HepG2 (cell line): Measurements from ENCODE around the gene SLC16A4. TPM values are rescaled to one million over a fixed set of nuclear protein-coding genes. Genes with fewer than 3 reads are reported as not detected.
A peak's percentile ranks its signal among the peaks of the same experiment; 100 is the strongest.

Experiments
- ADNP ChIP-seq: sonication (generic); formaldehyde crosslinking; IDR thresholded peaks from 2 replicates; pipeline ENCODE4 v1.4.0; 2020; ENCODE audit warnings: missing genetic modification reagents
- AHR ChIP-seq: IDR thresholded peaks from 2 replicates; pipeline ENCODE4 v1.6.1; 2018; ENCODE audit warnings: missing genetic modification reagents, missing compliant biosample characterization
- CHD2 ChIP-seq: IDR thresholded peaks from 2 replicates; pipeline ENCODE4 v1.6.1; 2011; ENCODE audit warnings: low read depth, low read length, improper control_type of control experiment
- HMGA1 ChIP-seq: sonication (generic); formaldehyde crosslinking; conservative IDR thresholded peaks from 2 replicates; pipeline ENCODE4 v1.4.0; 2020; ENCODE audit warnings: missing genetic modification reagents
- JUNB ChIP-seq: sonication (generic); formaldehyde crosslinking; IDR thresholded peaks from 2 replicates; pipeline ENCODE4 v1.8.0; 2022; ENCODE audit warnings: missing genetic modification reagents, mild to moderate bottlenecking, borderline replicate concordance
- PAX8 ChIP-seq: sonication (generic); formaldehyde crosslinking; IDR thresholded peaks from 2 replicates; pipeline ENCODE4 v1.8.0; 2022; ENCODE audit warnings: mild to moderate bottlenecking, missing genetic modification reagents, borderline replicate concordance
- POLR2AphosphoS2 ChIP-seq: IDR thresholded peaks from 2 replicates; pipeline ENCODE4 v1.6.1; 2011; ENCODE audit warnings: low read depth, low read length, improper control_type of control experiment
- PRDM4 ChIP-seq: sonication (generic); formaldehyde crosslinking; IDR thresholded peaks from 2 replicates; pipeline ENCODE4 v1.9.0; 2021; ENCODE audit warnings: missing genetic modification reagents, borderline replicate concordance
- RBM22 ChIP-seq: fragments of 200-400 bp; formaldehyde crosslinking; optimal IDR thresholded peaks from 2 replicates; pipeline ENCODE3; 2017; ENCODE audit warnings: mild to moderate bottlenecking, low read length, moderate library complexity
- SP1 ChIP-seq, 2 experiments: fragments of 450-650 bp in 1 of 2; sonication (generic) in 1 of 2; formaldehyde crosslinking in 1 of 2; IDR thresholded peaks; 2 replicates each; pipeline versions ENCODE4 v1.4.0 to v1.6.1; 2016 to 2020; ENCODE audit warnings: missing genetic modification reagents in 1 of 2
- SYNCRIP ChIP-seq: fragments of 200-400 bp; formaldehyde crosslinking; IDR thresholded peaks from 2 replicates; pipeline ENCODE4 v1.6.1; 2018; ENCODE audit warnings: mild to moderate bottlenecking, low read depth, low read length; ENCODE audit not compliant: insufficient read depth
- THAP9 ChIP-seq: sonication (generic); formaldehyde crosslinking; IDR thresholded peaks from 2 replicates; pipeline ENCODE4; 2020; ENCODE audit warnings: missing genetic modification reagents, mild to moderate bottlenecking, borderline replicate concordance
- TOE1 ChIP-seq: sonication (generic); formaldehyde crosslinking; IDR thresholded peaks from 2 replicates; pipeline ENCODE4 v1.4.0; 2020; ENCODE audit warnings: mild to moderate bottlenecking, missing genetic modification reagents
- ZBTB7B ChIP-seq: sonication (generic); formaldehyde crosslinking; IDR thresholded peaks from 2 replicates; pipeline ENCODE4 v1.4.0; 2020; ENCODE audit warnings: missing genetic modification reagents
- ZNF337 ChIP-seq: sonication (generic); formaldehyde crosslinking; IDR thresholded peaks from 2 replicates; pipeline ENCODE4 v1.5.1; 2020; ENCODE audit warnings: missing genetic modification reagents, low read depth, mild to moderate bottlenecking, borderline replicate concordance
- ZNF441 ChIP-seq: sonication (generic); formaldehyde crosslinking; IDR thresholded peaks from 2 replicates; pipeline ENCODE4 v1.7.0; 2021; ENCODE audit warnings: missing genetic modification reagents, borderline replicate concordance
- ZNF543 ChIP-seq: sonication (generic); formaldehyde crosslinking; IDR thresholded peaks from 2 replicates; pipeline ENCODE4 v1.4.0; 2020; ENCODE audit warnings: mild to moderate bottlenecking, missing genetic modification reagents
- ZNF720 ChIP-seq: sonication (generic); formaldehyde crosslinking; IDR thresholded peaks from 2 replicates; pipeline ENCODE4 v1.4.0; 2020; ENCODE audit warnings: missing genetic modification reagents
- ZNF792 ChIP-seq: IDR thresholded peaks from 2 replicates; pipeline ENCODE4 v1.6.1; 2016
- polyA plus RNA-seq, 8 experiments: library from polyadenylated mRNA; depleted of rRNA in 3 of 8; stranded (reverse) in 7 of 8; unstranded in 1 of 8; fragments of >200 nt; fragmentation: Illumina TruSeq in 4 of 8; extraction: Trizol in 4 of 8; gene quantifications; 2 replicates each; pipeline versions ENCODE4 v1.2.1 to v1.2.3, GENCODE V29; 2011 to 2016; ENCODE audit warnings: low read depth in 4 of 8, missing spikeins in 1 of 8, mixed read lengths in 1 of 8; ENCODE audit not compliant: insufficient read depth in 1 of 8
- total RNA-seq, 5 experiments: library from RNA; depleted of rRNA; stranded (reverse); fragments of >200 nt; fragmentation: Illumina TruSeq; extraction: Trizol; gene quantifications; 2 replicates each; pipeline ENCODE4 v1.2.3, GENCODE V29; 2016; ENCODE audit warnings: low read depth in 1 of 5
- TF ChIP-seq, protein P1 (sequence below): sonication (generic); formaldehyde crosslinking; IDR thresholded peaks from 2 replicates; pipeline ENCODE4 v1.8.0; 2023; ENCODE audit warnings: mild to moderate bottlenecking, missing genetic modification reagents
- TF ChIP-seq, protein P2 (sequence below): sonication (generic); formaldehyde crosslinking; IDR thresholded peaks from 2 replicates; pipeline ENCODE4 v1.5.0; 2020; ENCODE audit warnings: mild to moderate bottlenecking, missing genetic modification reagents

Gene SLC16A4
- total and polyA plus RNA-seq, 2 of the 13 experiments (the other 11 are each of a cell fraction or from before 2014, with no cell fraction given), result 1.1 to 1.5 TPM

GRCh38 chr1:110339407-110340206, 51.2 kb downstream of the SLC16A4 start (continued):
- TF ChIP-seq HMGA1 (CRISPR knock-in tag) (no peak), ZNF441 (CRISPR knock-in tag) (no peak), CHD2 (no peak), ZNF792 (CRISPR knock-in tag) (no peak), PRDM4 (no peak), TOE1 (CRISPR knock-in tag) (no peak), RBM22 (no peak), SYNCRIP (no peak), ZBTB7B (CRISPR knock-in tag) (no peak; the same call in 1 of the 2 replicates), POLR2AphosphoS2 (no peak), AHR (no peak), ADNP (CRISPR knock-in tag) (no peak), ZNF337 (CRISPR knock-in tag) (no peak), ZNF543 (peak; percentile 22; the same call in 1 of the 2 replicates), SP1 (IDR thresholded peaks at IDR 0.05) (no peak), SP1 (CRISPR knock-in tag; IDR thresholded peaks at IDR 0.05) (no peak), PAX8 (no peak; the same call in 1 of the 2 replicates), JUNB (CRISPR knock-in tag) (no peak), ZNF720 (CRISPR knock-in tag) (no peak), THAP9 (0 out of 2 replicates have a peak, but pooled peaks have one; percentile 20)
- TF ChIP-seq, protein P1, sequence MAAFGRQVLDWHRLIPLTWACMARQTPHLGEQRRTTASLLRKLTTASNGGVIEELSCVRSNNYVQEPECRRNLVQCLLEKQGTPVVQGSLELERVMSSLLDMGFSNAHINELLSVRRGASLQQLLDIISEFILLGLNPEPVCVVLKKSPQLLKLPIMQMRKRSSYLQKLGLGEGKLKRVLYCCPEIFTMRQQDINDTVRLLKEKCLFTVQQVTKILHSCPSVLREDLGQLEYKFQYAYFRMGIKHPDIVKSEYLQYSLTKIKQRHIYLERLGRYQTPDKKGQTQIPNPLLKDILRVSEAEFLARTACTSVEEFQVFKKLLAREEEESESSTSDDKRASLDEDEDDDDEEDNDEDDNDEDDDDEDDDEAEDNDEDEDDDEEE (CRISPR knock-in tag), result no peak
- TF ChIP-seq, protein P2, sequence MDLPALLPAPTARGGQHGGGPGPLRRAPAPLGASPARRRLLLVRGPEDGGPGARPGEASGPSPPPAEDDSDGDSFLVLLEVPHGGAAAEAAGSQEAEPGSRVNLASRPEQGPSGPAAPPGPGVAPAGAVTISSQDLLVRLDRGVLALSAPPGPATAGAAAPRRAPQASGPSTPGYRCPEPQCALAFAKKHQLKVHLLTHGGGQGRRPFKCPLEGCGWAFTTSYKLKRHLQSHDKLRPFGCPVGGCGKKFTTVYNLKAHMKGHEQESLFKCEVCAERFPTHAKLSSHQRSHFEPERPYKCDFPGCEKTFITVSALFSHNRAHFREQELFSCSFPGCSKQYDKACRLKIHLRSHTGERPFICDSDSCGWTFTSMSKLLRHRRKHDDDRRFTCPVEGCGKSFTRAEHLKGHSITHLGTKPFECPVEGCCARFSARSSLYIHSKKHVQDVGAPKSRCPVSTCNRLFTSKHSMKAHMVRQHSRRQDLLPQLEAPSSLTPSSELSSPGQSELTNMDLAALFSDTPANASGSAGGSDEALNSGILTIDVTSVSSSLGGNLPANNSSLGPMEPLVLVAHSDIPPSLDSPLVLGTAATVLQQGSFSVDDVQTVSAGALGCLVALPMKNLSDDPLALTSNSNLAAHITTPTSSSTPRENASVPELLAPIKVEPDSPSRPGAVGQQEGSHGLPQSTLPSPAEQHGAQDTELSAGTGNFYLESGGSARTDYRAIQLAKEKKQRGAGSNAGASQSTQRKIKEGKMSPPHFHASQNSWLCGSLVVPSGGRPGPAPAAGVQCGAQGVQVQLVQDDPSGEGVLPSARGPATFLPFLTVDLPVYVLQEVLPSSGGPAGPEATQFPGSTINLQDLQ (CRISPR knock-in tag), result no peak
